Peyer's patch (tissue), 4 donors: ENCODE measurements around the gene SCFD2.

Experiments
- POLR2A ChIP-seq, 2 donors: fragments of 450-650 bp; IDR thresholded peaks; one replicate each; pipeline ENCODE4 v1.5.1; 2017; ENCODE audit warnings: antibody characterized with exemption in 2 of 2, mild to moderate bottlenecking in 2 of 2, moderate library complexity in 2 of 2
- TF ChIP-seq, protein P1 (sequence below), 6 experiments: fragments of 450-650 bp in 4 of 6; fragments of 200-600 bp in 2 of 6; sonication (generic) in 1 of 6; IDR thresholded peaks; one replicate each; pipeline ENCODE4 v1.5.1; 2017 to 2019; ENCODE audit warnings: antibody characterized with exemption in 6 of 6, mild to moderate bottlenecking in 3 of 6, moderate library complexity in 1 of 6

DNA sequence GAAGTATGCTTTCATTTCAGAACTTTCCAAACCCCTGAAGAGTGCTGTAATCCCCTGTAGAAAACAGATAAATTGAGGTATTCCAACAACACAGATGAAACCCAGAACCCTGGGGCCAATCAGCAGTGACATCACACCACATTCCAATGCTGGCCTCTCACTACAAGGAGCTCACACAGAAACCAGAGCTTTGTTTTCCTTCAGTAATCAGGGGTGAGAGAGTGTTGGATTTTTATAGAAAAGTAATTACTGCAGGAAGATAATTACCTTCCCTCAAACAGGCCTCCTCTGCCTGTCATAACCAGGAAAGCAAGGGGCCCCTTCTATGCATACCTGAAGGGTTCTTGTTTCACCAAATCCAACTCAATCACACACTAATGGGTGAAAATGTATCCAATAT lies 246.2 kb downstream of the SCFD2 start:
- TF ChIP-seq, protein P1, sequence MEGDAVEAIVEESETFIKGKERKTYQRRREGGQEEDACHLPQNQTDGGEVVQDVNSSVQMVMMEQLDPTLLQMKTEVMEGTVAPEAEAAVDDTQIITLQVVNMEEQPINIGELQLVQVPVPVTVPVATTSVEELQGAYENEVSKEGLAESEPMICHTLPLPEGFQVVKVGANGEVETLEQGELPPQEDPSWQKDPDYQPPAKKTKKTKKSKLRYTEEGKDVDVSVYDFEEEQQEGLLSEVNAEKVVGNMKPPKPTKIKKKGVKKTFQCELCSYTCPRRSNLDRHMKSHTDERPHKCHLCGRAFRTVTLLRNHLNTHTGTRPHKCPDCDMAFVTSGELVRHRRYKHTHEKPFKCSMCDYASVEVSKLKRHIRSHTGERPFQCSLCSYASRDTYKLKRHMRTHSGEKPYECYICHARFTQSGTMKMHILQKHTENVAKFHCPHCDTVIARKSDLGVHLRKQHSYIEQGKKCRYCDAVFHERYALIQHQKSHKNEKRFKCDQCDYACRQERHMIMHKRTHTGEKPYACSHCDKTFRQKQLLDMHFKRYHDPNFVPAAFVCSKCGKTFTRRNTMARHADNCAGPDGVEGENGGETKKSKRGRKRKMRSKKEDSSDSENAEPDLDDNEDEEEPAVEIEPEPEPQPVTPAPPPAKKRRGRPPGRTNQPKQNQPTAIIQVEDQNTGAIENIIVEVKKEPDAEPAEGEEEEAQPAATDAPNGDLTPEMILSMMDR (IDR thresholded peaks at IDR 0.05) = no peak
- no peak for TF ChIP-seq POLR2A (IDR thresholded peaks at IDR 0.05)
